Measurements from ENCODE around the gene TRIML1. TPM values are rescaled to one million over a fixed set of nuclear protein-coding genes. Genes with fewer than 3 reads are reported as not detected.

TRIML1 gene
- total RNA-seq, 2 donors from 2014 or later, result not detected

GRCh38 chr4:188175288-188175687 is 36.0 kb downstream of the TRIML1 start:
- Mint-ChIP-seq H3K9me3 (no peaks in the 10 kb centered on the region), H3K4me1 (no peaks in the 10 kb centered on the region), H3K36me3 (ENCODE audit: low read depth) (no peaks in the 10 kb centered on the region), H3K27ac (no peak overlapping the region), H3K27me3 (no peaks in the 10 kb centered on the region), H3K4me3 (no peak overlapping the region)
- ATAC-seq (replicated peaks), result no peak

- Mint-ChIP-seq H3K36me3 (ENCODE audit: low read depth) (no peaks in the 10 kb centered on the region), H3K4me3 (no peak overlapping the region), H3K27me3 (no peaks in the 10 kb centered on the region), H3K27ac (no peak overlapping the region), H3K4me1 (no peaks in the 10 kb centered on the region), H3K9me3 (no peaks in the 10 kb centered on the region)
- ATAC-seq (replicated peaks), result no peak
Measured at GRCh38 chr4:188177997-188178675, 38.9 kb downstream of the TRIML1 start.

GRCh38 chr4:188178806-188179205 is 39.6 kb downstream of the TRIML1 start:
- Mint-ChIP-seq H3K27ac (no peak overlapping the region), H3K4me3 (no peak overlapping the region), H3K9me3 (no peaks in the 10 kb centered on the region), H3K4me1 (no peaks in the 10 kb centered on the region), H3K27me3 (no peaks in the 10 kb centered on the region), H3K36me3 (ENCODE audit: low read depth) (no peaks in the 10 kb centered on the region)
- ATAC-seq (replicated peaks), result no peak

GRCh38 chr4:188187106-188187505 is 47.9 kb downstream of the TRIML1 start:
- no peak overlapping the region for H3K4me3 Mint-ChIP-seq
- no peaks in the 10 kb centered on the region for H3K36me3 Mint-ChIP-seq (ENCODE audit: low read depth)
- H3K27ac Mint-ChIP-seq, result no peak overlapping the region
- no peaks in the 10 kb centered on the region for H3K4me1 Mint-ChIP-seq
- H3K27me3 Mint-ChIP-seq, result no peaks in the 10 kb centered on the region
- no peaks in the 10 kb centered on the region for H3K9me3 Mint-ChIP-seq
- ATAC-seq (replicated peaks), result no peak

GRCh38 chr4:188190461-188190860 is 51.2 kb downstream of the TRIML1 start:
- H3K4me3 Mint-ChIP-seq, result no peak overlapping the region
- H3K9me3 Mint-ChIP-seq, result peaks cover 3% of the 10 kb centered on the region
- H3K36me3 Mint-ChIP-seq (ENCODE audit: low read depth), result no peaks in the 10 kb centered on the region
- H3K4me1 Mint-ChIP-seq, result no peaks in the 10 kb centered on the region
- H3K27me3 Mint-ChIP-seq, result no peaks in the 10 kb centered on the region
- no peak overlapping the region for H3K27ac Mint-ChIP-seq
- no peak for ATAC-seq (replicated peaks)

- Mint-ChIP-seq H3K4me3 (no peak overlapping the region), H3K4me1 (no peaks in the 10 kb centered on the region), H3K9me3 (peaks cover 3% of the 10 kb centered on the region), H3K27me3 (no peaks in the 10 kb centered on the region), H3K27ac (no peak overlapping the region), H3K36me3 (ENCODE audit: low read depth) (no peaks in the 10 kb centered on the region)
- no peak for ATAC-seq (replicated peaks)
Measured at GRCh38 chr4:188194421-188194820, 55.2 kb downstream of the TRIML1 start.

GRCh38 chr4:188195389-188195985 is 56.2 kb downstream of the TRIML1 start:
- Mint-ChIP-seq H3K9me3 (peaks cover 3% of the 10 kb centered on the region), H3K4me1 (no peaks in the 10 kb centered on the region), H3K27ac (no peak overlapping the region), H3K4me3 (no peak overlapping the region), H3K27me3 (no peaks in the 10 kb centered on the region), H3K36me3 (ENCODE audit: low read depth) (no peaks in the 10 kb centered on the region)
- no peak for ATAC-seq (replicated peaks)

- H3K9me3 Mint-ChIP-seq, result peaks cover 3% of the 10 kb centered on the region
- no peaks in the 10 kb centered on the region for H3K27me3 Mint-ChIP-seq
- no peak overlapping the region for H3K4me3 Mint-ChIP-seq
Measured at GRCh38 chr4:188196134-188196735, 57.0 kb downstream of the TRIML1 start.

More at GRCh38 chr4:188196134-188196735, 57.0 kb downstream of the TRIML1 start:
- Mint-ChIP-seq H3K4me1 (no peaks in the 10 kb centered on the region), H3K36me3 (ENCODE audit: low read depth) (no peaks in the 10 kb centered on the region), H3K27ac (no peak overlapping the region)
- no peak for ATAC-seq (replicated peaks)

Other genes starting within 250 kb of the TRIML1 start
- gene ZFP42, start 143.7 kb upstream of the TRIML1 start, total RNA-seq, result not detected
- not detected for gene TRIML2, start 29.8 kb upstream of the TRIML1 start, total RNA-seq